Measurements from ENCODE around the gene MAP2K6.

DNA sequence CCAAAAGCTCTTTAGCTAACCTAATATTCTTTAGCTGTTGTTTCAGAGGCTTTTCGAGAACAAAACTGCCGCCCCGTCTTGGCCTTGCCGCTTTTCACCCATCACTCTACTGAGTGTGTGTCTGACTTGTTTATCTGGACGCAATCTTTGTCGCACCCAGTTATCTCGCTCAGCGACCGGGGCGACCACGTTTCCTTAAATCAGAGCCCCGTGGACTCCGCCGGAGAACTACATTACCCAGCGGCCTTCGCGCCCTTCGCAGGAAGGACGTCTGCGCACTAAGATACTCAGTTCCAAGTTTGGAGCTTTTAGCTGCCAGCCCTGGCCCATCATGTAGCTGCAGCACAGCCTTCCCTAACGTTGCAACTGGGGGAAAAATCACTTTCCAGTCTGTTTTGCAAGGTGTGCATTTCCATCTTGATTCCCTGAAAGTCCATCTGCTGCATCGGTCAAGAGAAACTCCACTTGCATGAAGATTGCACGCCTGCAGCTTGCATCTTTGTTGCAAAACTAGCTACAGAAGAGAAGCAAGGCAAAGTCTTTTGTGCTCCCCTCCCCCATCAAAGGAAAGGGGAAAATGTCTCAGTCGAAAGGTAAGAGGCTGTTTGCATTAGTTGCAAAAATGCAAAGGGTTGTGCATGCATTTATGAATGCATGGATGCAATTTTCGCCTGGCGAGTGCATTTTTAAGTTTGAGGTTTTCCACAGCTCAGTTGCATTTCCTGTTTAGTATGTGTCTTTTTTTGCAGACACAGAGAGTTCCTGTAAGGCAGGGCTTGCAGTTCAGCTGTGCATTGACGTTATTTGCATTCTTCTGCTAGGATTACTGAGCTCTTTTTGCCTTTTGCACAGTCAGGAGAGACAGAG is at the start of gene MAP2K6:
- TF ChIP-seq, protein P1, sequence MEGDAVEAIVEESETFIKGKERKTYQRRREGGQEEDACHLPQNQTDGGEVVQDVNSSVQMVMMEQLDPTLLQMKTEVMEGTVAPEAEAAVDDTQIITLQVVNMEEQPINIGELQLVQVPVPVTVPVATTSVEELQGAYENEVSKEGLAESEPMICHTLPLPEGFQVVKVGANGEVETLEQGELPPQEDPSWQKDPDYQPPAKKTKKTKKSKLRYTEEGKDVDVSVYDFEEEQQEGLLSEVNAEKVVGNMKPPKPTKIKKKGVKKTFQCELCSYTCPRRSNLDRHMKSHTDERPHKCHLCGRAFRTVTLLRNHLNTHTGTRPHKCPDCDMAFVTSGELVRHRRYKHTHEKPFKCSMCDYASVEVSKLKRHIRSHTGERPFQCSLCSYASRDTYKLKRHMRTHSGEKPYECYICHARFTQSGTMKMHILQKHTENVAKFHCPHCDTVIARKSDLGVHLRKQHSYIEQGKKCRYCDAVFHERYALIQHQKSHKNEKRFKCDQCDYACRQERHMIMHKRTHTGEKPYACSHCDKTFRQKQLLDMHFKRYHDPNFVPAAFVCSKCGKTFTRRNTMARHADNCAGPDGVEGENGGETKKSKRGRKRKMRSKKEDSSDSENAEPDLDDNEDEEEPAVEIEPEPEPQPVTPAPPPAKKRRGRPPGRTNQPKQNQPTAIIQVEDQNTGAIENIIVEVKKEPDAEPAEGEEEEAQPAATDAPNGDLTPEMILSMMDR (IDR thresholded peaks at IDR 0.05), result no peak
- TF ChIP-seq POLR2A (IDR thresholded peaks at IDR 0.05), result no peak

All from Peyer's patch (tissue), 4 donors.